DMS79 treated with DMSO at 0.1 percent for 48 hours (cell line): ENCODE measurements around the gene SF3A1.

Experiments used
- DNase-seq: peaks from one replicate; lab custom pipeline; 2025; lab: John Stamatoyannopoulos, UW

The SF3A1 gene

GRCh38 chr22:30323246-30323645 is 33.4 kb downstream of the SF3A1 start:
- DNase-seq, result no peak

- DNase-seq, result no peak
These were observed 35.2 kb downstream of the SF3A1 start for GRCh38 chr22:30321461-30321860.

DNA sequence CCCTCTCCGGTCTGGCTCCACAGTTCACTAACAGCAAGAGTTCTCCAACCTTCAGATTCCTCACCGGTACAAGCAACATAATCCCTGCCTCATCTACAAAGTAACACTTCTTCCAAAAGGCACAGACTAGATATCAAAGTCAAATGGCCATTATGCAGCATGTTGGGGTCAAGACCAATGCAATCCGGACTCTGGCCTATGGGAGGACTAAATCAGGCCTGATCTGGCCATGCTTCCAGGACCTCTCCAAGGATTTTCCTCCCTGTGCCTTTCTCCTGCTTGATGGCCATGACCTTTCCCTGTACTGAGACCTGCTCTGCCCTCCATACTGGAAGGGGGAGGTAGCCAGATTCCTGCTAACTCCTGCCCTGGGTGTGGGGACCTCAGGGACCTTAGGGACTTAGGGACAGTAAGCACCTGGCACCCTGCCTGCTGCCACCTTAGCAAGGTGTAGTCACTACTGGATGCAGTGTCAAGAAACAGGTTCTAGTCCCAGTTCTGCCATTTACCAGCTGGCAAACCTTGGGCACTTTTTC is 36.6 kb downstream of the SF3A1 start:
- no peak for DNase-seq

- no peak for DNase-seq
These were observed 37.8 kb downstream of the SF3A1 start for GRCh38 chr22:30318799-30319419.

- no peak for DNase-seq
These were observed 38.9 kb downstream of the SF3A1 start for GRCh38 chr22:30317778-30318177.

DNA sequence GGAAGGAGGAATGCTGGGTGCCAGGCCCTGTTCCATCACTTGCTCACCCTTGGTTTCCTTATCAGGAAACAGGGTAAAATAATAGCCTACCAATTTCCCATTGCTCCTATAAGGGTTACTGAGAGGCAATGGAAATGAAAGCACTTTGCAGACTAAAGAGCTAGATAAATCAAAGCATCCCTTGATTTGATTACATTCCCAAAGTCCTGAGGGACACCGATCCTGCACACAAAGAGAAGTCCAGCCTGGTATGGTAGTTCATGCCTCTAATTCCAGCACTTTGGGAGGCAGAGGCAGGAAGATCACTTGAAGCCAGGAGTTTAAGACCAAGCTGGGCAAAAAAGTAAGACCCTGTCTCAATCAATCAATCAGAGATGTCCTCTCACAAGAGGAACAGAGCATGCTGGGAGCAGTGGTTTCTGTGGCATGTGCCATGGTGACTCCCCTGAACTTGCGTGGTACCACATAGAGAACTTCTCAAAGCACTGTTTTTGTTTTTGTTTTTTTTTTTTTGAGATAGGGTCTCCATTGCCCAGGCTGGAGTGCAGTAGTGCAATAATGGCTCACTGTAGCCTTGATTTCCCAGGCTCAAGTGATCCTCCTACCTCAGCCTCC is 40.6 kb downstream of the SF3A1 start:
- no peak for DNase-seq

- no peak for DNase-seq
These were observed 41.8 kb downstream of the SF3A1 start for GRCh38 chr22:30314915-30315314.

DNA sequence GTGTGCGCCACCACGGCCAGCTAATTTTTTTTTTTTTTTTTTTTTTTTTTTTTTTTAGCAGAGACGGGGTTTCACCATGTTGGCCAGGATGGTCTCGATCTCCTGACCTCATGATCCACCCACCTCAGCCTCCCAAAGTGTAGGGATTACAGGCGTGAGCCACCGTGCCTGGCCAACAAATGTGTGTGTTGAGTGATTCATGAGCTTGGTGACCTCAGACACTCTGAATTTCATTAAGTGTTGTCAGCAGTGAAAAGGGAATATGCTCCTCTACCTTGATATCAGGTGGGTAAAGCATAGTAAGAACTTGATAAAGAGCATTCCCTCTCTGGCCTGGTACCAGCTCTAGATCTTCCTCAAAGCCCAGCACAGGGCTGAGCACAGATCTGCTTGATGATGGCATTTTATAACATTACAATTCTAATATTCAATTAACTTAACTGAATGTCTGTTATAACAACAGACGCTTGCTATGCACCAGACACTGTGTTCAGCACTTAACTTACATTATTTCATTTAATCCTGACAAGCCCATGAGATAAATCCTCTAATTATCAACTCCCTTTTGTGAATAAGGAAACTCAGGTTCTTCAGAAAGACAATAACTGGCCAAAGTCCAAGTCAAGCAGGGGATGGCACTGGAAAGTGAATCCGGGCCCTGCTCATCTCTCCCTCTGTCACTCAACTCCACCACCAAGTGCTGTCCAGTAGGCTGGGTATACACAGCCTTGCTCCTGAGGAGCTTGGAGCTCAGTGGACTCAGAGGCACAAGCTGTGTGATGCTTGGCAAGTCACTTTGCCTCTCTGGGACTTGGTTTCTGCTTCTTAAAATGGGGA is 42.9 kb downstream of the SF3A1 start:
- DNase-seq, result no peak

DNA sequence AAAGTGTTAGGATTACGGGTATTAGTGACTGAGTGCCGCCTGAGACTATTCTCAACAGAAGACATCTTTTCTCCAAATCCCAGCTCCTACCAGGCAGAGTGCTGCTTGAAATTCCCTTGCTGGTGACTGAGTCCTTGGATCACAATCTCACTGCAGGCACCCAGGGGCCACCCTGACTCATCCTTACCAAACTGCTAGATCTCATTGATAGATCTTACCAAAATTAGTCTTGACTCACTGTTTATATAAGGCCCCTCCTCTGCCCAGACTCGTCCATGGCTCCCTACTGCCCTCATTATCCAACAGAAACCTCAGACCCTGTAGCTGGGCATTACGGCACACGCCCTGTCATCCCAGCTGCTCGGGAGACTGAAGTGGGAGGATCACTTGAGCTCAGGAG is 44.6 kb downstream of the SF3A1 start:
- no peak for DNase-seq

DNA sequence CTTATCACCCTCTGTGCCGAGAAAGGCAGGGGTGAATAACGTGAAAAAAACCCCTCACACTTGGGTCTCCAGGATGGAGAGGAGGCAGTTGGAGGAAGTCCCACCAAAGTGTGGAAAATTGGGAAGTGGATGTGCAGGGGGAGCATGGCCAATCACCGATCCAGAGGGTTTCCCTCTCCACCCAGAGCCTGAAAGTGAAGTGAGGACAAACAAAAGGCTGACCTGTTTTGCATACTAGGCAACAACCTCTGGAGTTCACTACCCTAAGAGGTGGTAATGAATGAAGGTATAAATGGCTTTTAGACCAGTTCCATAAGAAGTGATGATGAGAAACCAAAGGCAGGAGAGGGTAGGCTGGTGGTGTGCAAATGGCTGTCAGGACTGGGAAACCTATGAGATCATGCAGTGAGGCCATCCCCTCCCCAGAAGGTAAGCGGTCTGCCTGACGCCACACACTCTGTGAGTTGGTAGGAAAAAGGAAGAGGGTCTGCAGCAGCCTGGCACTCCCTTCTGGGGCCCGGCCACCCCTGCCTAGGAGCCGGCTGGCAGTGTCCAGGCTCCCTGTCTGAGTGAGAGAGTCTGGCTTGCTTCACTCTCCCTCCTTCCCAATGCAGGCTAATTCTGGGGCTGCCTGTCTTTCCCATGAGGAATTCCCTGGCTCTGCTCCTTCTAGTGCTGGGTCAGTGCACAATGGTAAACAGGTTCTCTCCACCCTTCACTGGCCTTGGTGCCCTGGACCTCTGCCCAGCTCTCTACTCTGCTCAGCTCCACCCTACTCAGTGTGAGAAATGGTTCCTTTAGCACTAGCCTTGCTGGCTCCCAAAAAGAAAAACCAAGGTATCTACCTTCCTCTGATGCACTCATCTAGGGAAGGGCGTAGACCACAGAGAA is 45.6 kb downstream of the SF3A1 start:
- peak; percentile 13 for DNase-seq

GRCh38 chr22:30309951-30310741 is 46.5 kb downstream of the SF3A1 start:
- no peak for DNase-seq

GRCh38 chr22:30308518-30309230 is 48.0 kb downstream of the SF3A1 start:
- no peak for DNase-seq

DNA sequence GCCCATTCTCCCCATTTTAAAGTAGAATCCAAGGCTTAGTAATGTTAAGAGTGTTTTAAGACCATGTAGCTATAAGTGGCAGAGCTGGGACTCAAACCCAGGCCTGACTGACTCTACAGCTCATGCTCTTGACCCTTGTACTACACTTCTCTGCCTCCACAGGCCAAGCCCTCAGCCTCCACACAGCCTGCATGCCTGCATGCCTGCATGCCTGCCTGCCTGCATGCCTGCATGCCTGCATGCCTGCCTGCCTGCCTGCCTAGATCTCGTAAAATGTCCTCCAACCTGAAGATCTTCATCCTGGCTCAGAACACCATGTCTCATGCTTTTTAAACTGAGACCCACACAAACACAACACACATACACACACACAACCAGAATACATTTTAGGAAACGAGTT is 48.6 kb downstream of the SF3A1 start:
- no peak for DNase-seq

DNA sequence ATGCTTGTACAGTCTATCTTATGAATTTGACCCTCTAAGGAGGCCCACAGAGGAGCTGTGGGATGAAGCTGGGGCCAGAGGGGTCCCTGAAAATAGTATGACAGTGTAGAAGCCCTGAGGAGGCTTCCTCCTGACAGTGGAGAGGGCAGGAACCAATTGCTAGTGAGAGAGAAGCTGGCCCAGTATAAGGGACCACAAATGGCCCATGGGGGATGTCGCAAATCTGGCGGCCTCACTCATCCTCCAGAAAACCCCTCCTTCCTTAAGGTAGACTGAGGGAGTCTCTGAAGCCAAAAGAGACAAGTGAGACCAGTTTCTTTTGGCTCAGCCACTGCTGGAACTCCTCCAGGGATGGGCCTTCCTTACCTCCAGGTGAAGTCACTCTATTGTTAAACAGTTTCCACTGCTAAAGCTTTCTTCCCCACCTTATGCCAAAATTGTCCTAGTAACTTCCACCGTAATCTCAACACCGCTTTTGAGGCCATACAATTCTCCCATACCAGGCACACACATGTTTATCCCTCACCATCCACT is 49.6 kb downstream of the SF3A1 start:
- DNase-seq, result no peak

DNA sequence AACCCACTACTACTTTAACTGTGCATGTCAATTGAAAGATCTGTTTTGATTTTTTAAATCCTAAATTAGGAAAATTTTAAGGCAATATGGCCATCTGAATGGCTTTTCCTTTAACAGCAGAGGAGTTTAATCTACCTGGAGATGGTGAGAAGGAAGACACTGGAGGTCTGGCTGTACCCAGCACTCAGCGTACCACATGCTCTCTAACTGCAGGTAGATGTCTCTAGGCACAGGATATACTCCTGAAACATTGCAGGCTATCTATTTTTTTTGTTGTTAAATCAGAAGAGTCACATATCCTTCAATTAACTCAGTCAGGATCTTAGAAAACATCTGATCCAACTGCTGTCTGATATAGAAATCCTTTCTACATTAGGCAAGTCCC is 50.1 kb downstream of the SF3A1 start:
- no peak for DNase-seq

DNA sequence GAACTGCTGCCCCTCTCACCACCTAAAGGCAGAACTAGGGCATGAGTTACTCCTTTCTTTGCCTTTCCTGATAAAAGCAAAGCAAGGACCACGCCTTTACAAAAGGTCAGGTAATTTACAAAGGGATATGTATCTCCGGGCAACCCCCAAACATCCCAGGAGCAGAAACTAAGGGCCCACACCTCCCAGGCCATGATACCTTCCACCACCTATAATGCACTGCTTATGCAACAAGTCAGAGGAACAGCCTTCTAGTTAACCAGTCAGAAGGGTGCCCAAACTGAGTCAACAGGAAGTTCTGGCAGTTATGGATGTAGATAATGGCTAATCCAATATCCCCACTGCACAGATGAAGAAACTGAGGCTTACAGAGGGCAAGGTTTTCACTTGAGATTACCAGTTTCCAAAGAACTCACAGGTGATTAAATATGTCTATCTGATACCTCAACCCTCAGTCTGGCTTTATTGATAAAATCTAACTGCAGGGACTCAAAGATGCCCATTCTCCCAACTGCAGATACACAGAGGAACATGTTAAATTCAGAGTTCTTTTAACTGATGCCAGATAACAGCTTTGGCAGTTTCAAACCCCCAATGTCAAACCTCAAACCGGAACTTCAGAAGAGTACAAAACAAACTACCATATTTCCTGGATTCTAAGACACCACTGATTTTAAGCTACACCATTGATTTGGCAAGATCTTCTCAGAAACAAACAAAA is 50.6 kb downstream of the SF3A1 start:
- no peak for DNase-seq

DNA sequence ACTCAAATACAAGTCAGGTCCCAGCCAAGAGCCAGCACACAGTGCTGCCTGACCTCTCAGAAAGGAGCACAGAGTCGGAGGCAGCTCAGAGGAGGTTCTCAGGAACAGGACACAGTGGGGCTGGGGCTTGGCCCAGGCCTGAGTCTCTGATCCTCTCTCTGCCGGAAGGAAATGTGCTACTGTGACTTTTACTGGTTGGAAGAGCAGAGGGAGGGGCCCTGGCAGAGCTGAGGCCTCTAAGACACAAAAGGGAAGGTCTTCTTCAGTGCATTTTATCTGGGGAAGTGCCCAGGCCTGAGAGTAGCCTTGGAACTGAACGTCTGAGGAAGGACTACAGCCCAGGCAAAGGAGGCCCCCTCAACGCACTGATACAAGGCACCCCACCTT is 51.2 kb downstream of the SF3A1 start:
- no peak for DNase-seq

DNA sequence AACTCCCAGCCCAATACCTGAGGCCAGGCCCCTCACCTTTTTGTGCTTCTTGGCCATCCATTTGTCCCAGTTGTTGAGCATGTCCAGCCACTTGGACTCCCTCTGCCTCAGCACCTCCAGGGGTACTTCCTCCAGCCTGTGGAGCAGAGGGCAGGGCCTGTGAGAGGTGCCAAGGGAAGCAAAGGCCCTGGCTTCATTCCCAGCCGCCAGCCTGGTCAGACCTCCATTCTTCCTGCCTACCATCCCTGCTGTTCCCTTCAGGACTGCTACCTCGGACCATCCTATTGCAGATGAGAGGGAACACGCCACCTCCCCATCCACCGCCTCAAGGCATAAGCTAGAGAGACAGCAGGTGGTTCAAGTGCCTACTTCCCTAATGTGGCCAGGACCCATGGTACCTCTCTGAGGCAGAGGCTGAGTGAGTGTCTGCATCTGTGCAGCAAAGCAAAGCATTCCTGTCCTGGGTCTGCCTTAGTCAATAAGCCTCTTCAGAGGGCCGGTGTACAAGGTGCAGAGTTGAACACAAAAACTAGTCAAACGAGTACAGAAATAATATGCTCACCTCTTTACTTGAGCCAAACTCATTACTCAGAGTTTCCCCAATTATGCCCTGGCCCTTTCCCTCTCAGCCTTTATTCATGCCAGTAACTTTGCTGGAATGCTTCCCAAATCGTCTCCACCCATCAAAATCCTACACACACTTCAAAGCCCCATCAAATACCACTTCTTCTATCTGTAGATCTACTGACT is 52.0 kb downstream of the SF3A1 start:
- peak; percentile 61 for DNase-seq

DNA sequence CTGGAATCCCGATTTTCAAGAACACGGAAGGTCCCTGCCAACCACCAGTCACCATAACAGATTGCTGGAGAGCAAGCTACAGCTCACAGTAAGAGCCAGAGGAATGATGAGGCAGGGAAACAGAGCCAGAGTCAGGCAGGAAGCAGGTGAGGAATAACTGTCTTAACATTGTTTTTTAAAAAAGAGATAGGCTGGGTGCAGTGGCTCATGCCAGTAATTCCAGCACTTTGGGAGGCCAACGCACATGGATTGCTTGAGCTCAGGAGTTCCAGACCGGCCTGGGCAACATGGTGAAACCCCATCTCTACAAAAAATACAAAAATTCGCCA is 53.9 kb downstream of the SF3A1 start:
- no peak for DNase-seq
